Uterus (tissue), 4 donors: Measurements from ENCODE around the gene CTNNBIP1. TPM values are rescaled to one million over a fixed set of nuclear protein-coding genes. Genes with fewer than 3 reads are reported as not detected.

ENCODE experiments used
- DNase-seq, 2 donors: peaks; one replicate each; pipeline ENCODE4 v3.0.0-alpha.2; 2019 to 2020
- H3K27ac ChIP-seq, 2 donors: fragments of 200-600 bp; sonication (generic); 1 replicate in 1 of 2; 2 replicates in 1 of 2; pipeline ENCODE4 v1.5.1; 2016 to 2018
- H3K27me3 ChIP-seq, 2 donors: fragments of 200-600 bp; sonication (generic); one replicate each; pipeline ENCODE4 v1.5.1; 2018 to 2019; ENCODE audit warnings: control low read depth in 1 of 2
- H3K36me3 ChIP-seq, 2 donors: fragments of 200-600 bp; sonication (generic); one replicate each; pipeline ENCODE4 v1.5.1; 2019; ENCODE audit warnings: control low read depth in 1 of 2
- H3K4me1 ChIP-seq, 2 donors: fragments of 200-600 bp; sonication (generic); one replicate each; pipeline ENCODE4 v1.5.1; 2018 to 2019; ENCODE audit warnings: control low read depth in 1 of 2
- H3K4me3 ChIP-seq, 2 donors: fragments of 200-600 bp; sonication (generic); 1 replicate in 1 of 2; 2 replicates in 1 of 2; pipeline ENCODE4 v1.5.1; 2018 to 2019; ENCODE audit warnings: mild to moderate bottlenecking in 1 of 2
- H3K9me3 ChIP-seq, 2 donors: fragments of 200-600 bp; sonication (generic); one replicate each; pipeline ENCODE4 v1.5.1; 2019; ENCODE audit warnings: control low read depth in 1 of 2
- POLR2A ChIP-seq, 2 donors: fragments of 450-650 bp; IDR thresholded peaks; one replicate each; pipeline ENCODE4 v1.6.1; 2016; ENCODE audit warnings: antibody characterized with exemption in 2 of 2, mild to moderate bottlenecking in 1 of 2, moderate library complexity in 1 of 2
- intact Hi-C: fragments of 100-400 bp; cut with DNase I; formaldehyde crosslinking; loops from one replicate; pipeline ENCODE4 v1.15.1; 2023; ENCODE audit warnings: low total_unique reads
- total RNA-seq, 4 donors: library from RNA; depleted of rRNA in 3 of 4; stranded (reverse); fragments of >200 nt in 3 of 4; gene quantifications; one replicate each; pipeline versions ENCODE4 v1.1.0 to v1.2.4, GENCODE V29; 2014 to 2023
- TF ChIP-seq, protein P1 (sequence below), 4 experiments: fragments of 200-600 bp in 2 of 4; fragments of 450-650 bp in 2 of 4; sonication (generic) in 2 of 4; IDR thresholded peaks; one replicate each; pipeline ENCODE4 v1.5.1; 2016 to 2019; ENCODE audit warnings: antibody characterized with exemption in 4 of 4, mild to moderate bottlenecking in 2 of 4, moderate library complexity in 1 of 4
- donor health status: DM: yes; HTN: yes; CAD: no.

Gene CTNNBIP1
- total RNA-seq, 4 donors from 2014 or later: 4.7 to 26.6 (median 13.6) TPM

DNA sequence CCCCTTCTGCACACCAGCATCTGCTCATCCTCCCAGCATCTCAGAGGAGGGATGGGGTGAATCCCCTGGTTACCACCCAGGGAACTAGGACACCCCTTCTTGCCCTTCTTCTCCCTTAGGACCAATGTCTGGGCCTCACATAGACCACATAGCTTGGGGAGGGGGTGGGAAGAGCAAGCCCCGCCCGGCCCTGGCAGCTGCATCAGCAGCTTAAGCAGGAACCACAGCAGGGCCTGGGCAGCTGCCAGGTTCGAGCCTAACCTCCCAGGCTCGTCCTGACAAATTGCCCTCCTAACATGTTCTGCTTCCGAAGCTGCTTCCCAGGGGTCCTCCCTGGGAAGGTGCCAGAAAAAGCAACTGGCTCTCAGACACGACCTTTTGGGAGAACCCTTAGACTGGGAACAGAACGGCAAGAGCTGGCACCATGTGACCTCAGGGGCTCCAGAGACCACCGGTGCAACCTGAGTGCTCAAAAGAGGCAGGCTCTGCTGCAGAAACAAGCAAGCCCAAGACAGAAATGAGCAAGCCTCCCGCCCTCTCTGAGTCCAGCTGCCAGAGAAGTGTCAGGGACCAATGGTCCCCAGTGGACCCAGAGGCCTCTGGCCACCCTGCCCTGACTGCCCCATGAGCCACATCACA is 67.9 kb downstream of the CTNNBIP1 start:
- Histone ChIP-seq H3K27ac (no peak overlapping the region), H3K4me3 (no peak overlapping the region), H3K36me3 (no peaks in the 10 kb centered on the region), H3K9me3 (no peaks in the 10 kb centered on the region), H3K27me3 (no peaks in the 10 kb centered on the region), H3K4me1 (peaks cover 0 to 15% of the 10 kb centered on the region in 2 donors)
- TF ChIP-seq, protein P1, sequence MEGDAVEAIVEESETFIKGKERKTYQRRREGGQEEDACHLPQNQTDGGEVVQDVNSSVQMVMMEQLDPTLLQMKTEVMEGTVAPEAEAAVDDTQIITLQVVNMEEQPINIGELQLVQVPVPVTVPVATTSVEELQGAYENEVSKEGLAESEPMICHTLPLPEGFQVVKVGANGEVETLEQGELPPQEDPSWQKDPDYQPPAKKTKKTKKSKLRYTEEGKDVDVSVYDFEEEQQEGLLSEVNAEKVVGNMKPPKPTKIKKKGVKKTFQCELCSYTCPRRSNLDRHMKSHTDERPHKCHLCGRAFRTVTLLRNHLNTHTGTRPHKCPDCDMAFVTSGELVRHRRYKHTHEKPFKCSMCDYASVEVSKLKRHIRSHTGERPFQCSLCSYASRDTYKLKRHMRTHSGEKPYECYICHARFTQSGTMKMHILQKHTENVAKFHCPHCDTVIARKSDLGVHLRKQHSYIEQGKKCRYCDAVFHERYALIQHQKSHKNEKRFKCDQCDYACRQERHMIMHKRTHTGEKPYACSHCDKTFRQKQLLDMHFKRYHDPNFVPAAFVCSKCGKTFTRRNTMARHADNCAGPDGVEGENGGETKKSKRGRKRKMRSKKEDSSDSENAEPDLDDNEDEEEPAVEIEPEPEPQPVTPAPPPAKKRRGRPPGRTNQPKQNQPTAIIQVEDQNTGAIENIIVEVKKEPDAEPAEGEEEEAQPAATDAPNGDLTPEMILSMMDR (IDR thresholded peaks at IDR 0.05): no peak
- TF ChIP-seq POLR2A (IDR thresholded peaks at IDR 0.05): no peak
- DNase-seq: no peak
- intact Hi-C loops: no loop called here

DNA sequence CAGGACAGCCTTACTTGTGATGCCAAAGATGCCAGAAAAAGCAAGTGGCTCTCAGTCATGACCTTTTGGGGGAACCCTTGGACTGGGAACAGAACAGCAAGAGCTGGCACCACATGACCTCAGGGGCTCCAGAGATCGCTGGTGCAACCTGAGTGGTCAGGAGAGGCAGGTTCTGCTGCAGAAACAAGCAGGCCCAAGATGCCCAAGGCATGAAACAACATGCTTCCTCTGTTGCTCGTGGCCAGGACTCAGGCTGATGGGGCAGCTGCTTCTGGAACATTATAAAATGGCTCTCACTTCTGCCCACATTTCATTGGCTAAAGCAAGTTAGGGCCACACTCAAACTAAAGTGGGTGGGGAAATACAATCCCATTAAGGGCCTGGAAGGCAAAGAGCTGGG is 68.6 kb downstream of the CTNNBIP1 start:
- intact Hi-C loops: no loop called here

GRCh38 chr1:9840176-9840575 is 69.9 kb downstream of the CTNNBIP1 start:
- intact Hi-C loops: no loop called here
- DNase-seq: no peak

More for the DNA sequence above, 68.6 kb downstream of the CTNNBIP1 start:
- Histone ChIP-seq H3K27me3 (no peaks in the 10 kb centered on the region), H3K27ac (no peak overlapping the region), H3K9me3 (no peaks in the 10 kb centered on the region), H3K36me3 (no peaks in the 10 kb centered on the region), H3K4me1 (peaks cover 0 to 15% of the 10 kb centered on the region in 2 donors), H3K4me3 (no peak overlapping the region)
- TF ChIP-seq POLR2A (IDR thresholded peaks at IDR 0.05): no peak
- TF ChIP-seq, protein P1 (IDR thresholded peaks at IDR 0.05): no peak
- DNase-seq: no peak

DNA sequence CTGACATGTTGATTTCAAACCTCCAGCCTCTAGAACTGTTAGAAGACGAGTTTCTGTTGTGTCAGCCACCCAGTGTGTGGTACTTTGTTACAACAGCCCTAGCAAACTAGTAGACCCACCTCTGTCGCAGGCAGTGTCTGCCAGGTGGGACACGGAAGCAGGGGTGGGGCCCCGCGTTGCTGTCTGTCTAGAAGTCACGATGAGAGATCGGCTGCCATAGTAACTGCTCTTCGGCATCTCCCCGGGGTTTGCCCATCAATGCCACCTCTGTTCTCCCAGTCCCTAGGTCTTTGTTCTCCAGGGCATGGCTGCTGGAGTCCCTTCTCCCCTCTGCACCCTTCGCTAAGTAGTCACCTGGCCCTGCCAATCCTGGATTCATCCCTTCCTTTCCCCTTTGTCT is 71.1 kb downstream of the CTNNBIP1 start:
- no peak overlapping the region for H3K27ac ChIP-seq
- no peaks in the 10 kb centered on the region for H3K9me3 ChIP-seq
- no peak for TF ChIP-seq POLR2A (IDR thresholded peaks at IDR 0.05)
- TF ChIP-seq, protein P1 (IDR thresholded peaks at IDR 0.05): no peak
- no peaks in the 10 kb centered on the region for H3K36me3 ChIP-seq
- intact Hi-C loops: no loop called here
- no peaks in the 10 kb centered on the region for H3K27me3 ChIP-seq
- no peak for DNase-seq
- H3K4me1 ChIP-seq: peaks cover 0 to 25% of the 10 kb centered on the region in 2 donors
- H3K4me3 ChIP-seq: no peak overlapping the region

More at GRCh38 chr1:9840176-9840575, 69.9 kb downstream of the CTNNBIP1 start:
- H3K27ac ChIP-seq: no peak overlapping the region
- no peaks in the 10 kb centered on the region for H3K27me3 ChIP-seq
- H3K9me3 ChIP-seq: no peaks in the 10 kb centered on the region
- no peak for TF ChIP-seq POLR2A (IDR thresholded peaks at IDR 0.05)
- TF ChIP-seq, protein P1 (IDR thresholded peaks at IDR 0.05): no peak
- no peak overlapping the region for H3K4me3 ChIP-seq
- H3K4me1 ChIP-seq: peaks cover 0 to 23% of the 10 kb centered on the region in 2 donors
- H3K36me3 ChIP-seq: no peaks in the 10 kb centered on the region

DNA sequence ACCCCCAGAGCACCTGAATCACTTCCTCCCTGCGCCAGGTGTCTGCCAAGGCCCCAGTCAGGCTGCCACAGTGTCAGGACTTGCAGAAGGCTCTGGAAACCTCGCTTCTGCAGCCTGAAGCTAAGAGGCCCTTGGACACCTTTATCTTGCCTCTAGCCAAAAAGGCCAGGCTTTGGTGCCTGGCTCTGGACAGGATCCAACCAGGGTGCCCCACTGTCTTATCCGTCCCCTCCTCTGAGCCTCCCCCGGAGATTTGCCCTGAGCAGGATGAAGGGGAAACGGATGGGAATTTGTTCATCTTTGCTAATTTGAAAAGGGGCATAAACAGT is 73.5 kb downstream of the CTNNBIP1 start:
- TF ChIP-seq POLR2A (IDR thresholded peaks at IDR 0.05): no peak
- TF ChIP-seq, protein P1 (IDR thresholded peaks at IDR 0.05): no peak
- peak overlapping the region in 1 of 2 donors; percentile 35 for H3K27ac ChIP-seq
- H3K4me3 ChIP-seq: no peak overlapping the region
- intact Hi-C loops: no loop called here
- no peaks in the 10 kb centered on the region for H3K9me3 ChIP-seq
- H3K27me3 ChIP-seq: no peaks in the 10 kb centered on the region
- peaks cover 0 to 12% of the 10 kb centered on the region in 2 donors for H3K4me1 ChIP-seq
- peak in 1 of 2 donors; percentile 7 for DNase-seq
- H3K36me3 ChIP-seq: no peaks in the 10 kb centered on the region
